ENCODE data around the gene ZNF564. TPM values are rescaled to one million over a fixed set of nuclear protein-coding genes. Genes with fewer than 3 reads are reported as not detected.
A peak's percentile ranks its signal among the peaks of the same experiment; 100 is the strongest.

Gene ZNF564
- total RNA-seq, 4 donors from 2014 or later, result 6.8 to 14.6 (median 13.8) TPM

- Histone ChIP-seq H3K9me3 (peaks cover 17 to 99% (median 19%) of the 10 kb centered on the region in 3 donors), H3K27ac (no peak overlapping the region)
- WGBS, 2 donors (ENCODE audit: low coverage in 1 of 2), result 88 to 100% methylated on average over 4 of the region's 4 CpGs
These were observed 24.7 kb downstream of the ZNF564 start for GRCh38 chr19:12526542-12526941.

GRCh38 chr19:12521996-12522395 lies 29.3 kb downstream of the ZNF564 start:
- no peak for ATAC-seq
- TF ChIP-seq POLR2A (IDR thresholded peaks at IDR 0.05), result no peak
- TF ChIP-seq POLR2AphosphoS5 (IDR thresholded peaks at IDR 0.05), result no peak
- TF ChIP-seq EP300 (IDR thresholded peaks at IDR 0.05), result no peak
- peak in 1 of 4 experiments; percentile 19 for TF ChIP-seq CTCF (IDR thresholded peaks at IDR 0.05)

More at GRCh38 chr19:12526542-12526941, 24.7 kb downstream of the ZNF564 start:
- no peaks in the 10 kb centered on the region for H3K4me1 ChIP-seq
- TF ChIP-seq POLR2AphosphoS5 (IDR thresholded peaks at IDR 0.05) (no peak), POLR2A (IDR thresholded peaks at IDR 0.05) (no peak), CTCF (IDR thresholded peaks at IDR 0.05) (no peak), EP300 (IDR thresholded peaks at IDR 0.05) (no peak)
- no peak overlapping the region for H3K4me3 ChIP-seq
- H3K27me3 ChIP-seq, result no peaks in the 10 kb centered on the region
- peaks cover 27 to 82% of the 10 kb centered on the region in 2 donors for H3K36me3 ChIP-seq
- ATAC-seq, result no peak

GRCh38 chr19:12513531-12514061 lies 37.7 kb downstream of the ZNF564 start:
- WGBS, 2 donors (ENCODE audit: low coverage in 1 of 2), result no CpG with 5 or more reads among the region's 35 CpGs
- peak; percentile 68 for ATAC-seq
- peak overlapping the region in 1 of 2 donors; percentile 48 for H3K4me3 ChIP-seq

More at GRCh38 chr19:12521996-12522395, 29.3 kb downstream of the ZNF564 start:
- Histone ChIP-seq H3K27me3 (no peaks in the 10 kb centered on the region), H3K27ac (no peak overlapping the region), H3K9me3 (peaks cover 7 to 84% (median 9%) of the 10 kb centered on the region in 3 donors), H3K4me1 (no peaks in the 10 kb centered on the region), H3K36me3 (peaks cover 15 to 43% of the 10 kb centered on the region in 2 donors), H3K4me3 (no peak overlapping the region)
- WGBS, 2 donors (ENCODE audit: low coverage in 1 of 2), result 64 to 91% methylated on average over 4 to 5 of the region's 6 CpGs

GRCh38 chr19:12497032-12497431 lies 54.2 kb downstream of the ZNF564 start:
- Histone ChIP-seq H3K27me3 (no peaks in the 10 kb centered on the region), H3K9me3 (no peaks in the 10 kb centered on the region), H3K36me3 (no peaks in the 10 kb centered on the region), H3K4me3 (no peak overlapping the region), H3K4me1 (peaks cover 0 to 14% (median 0%) of the 10 kb centered on the region in 3 donors), H3K27ac (no peak overlapping the region)
- no peak for TF ChIP-seq POLR2AphosphoS5 (IDR thresholded peaks at IDR 0.05)
- TF ChIP-seq CTCF (IDR thresholded peaks at IDR 0.05), result no peak
- no peak for TF ChIP-seq EP300 (IDR thresholded peaks at IDR 0.05)
- TF ChIP-seq POLR2A (IDR thresholded peaks at IDR 0.05), result no peak
- no peak for ATAC-seq
- WGBS, 2 donors (ENCODE audit: low coverage in 1 of 2), result 83 to 100% methylated on average over 1 to 2 of the region's 4 CpGs

More at GRCh38 chr19:12513531-12514061, 37.7 kb downstream of the ZNF564 start:
- Histone ChIP-seq H3K9me3 (peaks cover 0 to 19% (median 0%) of the 10 kb centered on the region in 3 donors), H3K27me3 (no peaks in the 10 kb centered on the region), H3K36me3 (peaks cover 0 to 6% of the 10 kb centered on the region in 2 donors), H3K27ac (peak overlapping the region in 1 of 4 donors; percentile 52), H3K4me1 (peaks cover 0 to 12% (median 0%) of the 10 kb centered on the region in 3 donors)
- TF ChIP-seq EP300 (IDR thresholded peaks at IDR 0.05) (no peak), POLR2AphosphoS5 (IDR thresholded peaks at IDR 0.05) (no peak), CTCF (IDR thresholded peaks at IDR 0.05) (peak in 2 of 4 experiments; percentile 3 to 44)

GRCh38 chr19:12496480-12496879 lies 54.8 kb downstream of the ZNF564 start:
- ATAC-seq, result no peak
- Histone ChIP-seq H3K9me3 (no peaks in the 10 kb centered on the region), H3K4me1 (peaks cover 0 to 14% (median 0%) of the 10 kb centered on the region in 3 donors), H3K27ac (peak overlapping the region in 1 of 4 donors; percentile 86), H3K27me3 (no peaks in the 10 kb centered on the region), H3K36me3 (no peaks in the 10 kb centered on the region), H3K4me3 (no peak overlapping the region)
- 60 to 75% methylated on average over 1 to 2 of the region's 6 CpGs for WGBS, 2 donors (ENCODE audit: low coverage in 1 of 2)
- TF ChIP-seq POLR2AphosphoS5 (IDR thresholded peaks at IDR 0.05) (no peak), CTCF (IDR thresholded peaks at IDR 0.05) (no peak), EP300 (IDR thresholded peaks at IDR 0.05) (no peak), POLR2A (IDR thresholded peaks at IDR 0.05) (no peak)

All from gastroesophageal sphincter (tissue), 4 donors.